H9 (cell line): ENCODE results near the gene HOXC10. TPM values are rescaled to one million over a fixed set of nuclear protein-coding genes. Genes with fewer than 3 reads are reported as not detected.
A peak's percentile ranks its signal among the peaks of the same experiment; 100 is the strongest.

Experiments used
- DNase-seq: peaks from one replicate; pipeline ENCODE4 v3.0.0-alpha.2; 2017
- H2AFZ ChIP-seq: one replicate; pipeline ENCODE4 v1.6.1; 2013; ENCODE audit warnings: mild to moderate bottlenecking, low read length, control low read depth, moderate library complexity
- H2AK5ac ChIP-seq: 2 replicates; pipeline ENCODE4 v1.6.1; 2013; ENCODE audit warnings: low read length, control low read depth, mixed read lengths; ENCODE audit not compliant: insufficient read length
- H2BK120ac ChIP-seq: one replicate; pipeline ENCODE4 v1.6.1; 2013; ENCODE audit warnings: low read depth, mild to moderate bottlenecking, low read length, control low read depth, inconsistent platforms; ENCODE audit not compliant: poor library complexity, severe bottlenecking
- H2BK12ac ChIP-seq: 2 replicates; pipeline ENCODE4 v1.6.1; 2013; ENCODE audit warnings: low read length, control low read depth, mixed read lengths, low read depth; ENCODE audit not compliant: insufficient read length
- H2BK15ac ChIP-seq: 2 replicates; pipeline ENCODE4 v1.6.1; 2013; ENCODE audit warnings: low read depth, low read length, control low read depth
- H2BK20ac ChIP-seq: one replicate; pipeline ENCODE4 v1.6.1; 2013; ENCODE audit warnings: low read depth, mild to moderate bottlenecking, low read length, control low read depth, inconsistent platforms; ENCODE audit not compliant: poor library complexity, severe bottlenecking
- H2BK5ac ChIP-seq: 2 replicates; pipeline ENCODE4 v1.6.1; 2013; ENCODE audit warnings: low read length, control low read depth, mixed read lengths; ENCODE audit not compliant: insufficient read length
- H3K14ac ChIP-seq: 2 replicates; pipeline ENCODE4 v1.6.1; 2013; ENCODE audit warnings: low read length, control low read depth; ENCODE audit not compliant: insufficient read depth
- H3K18ac ChIP-seq: 2 replicates; pipeline ENCODE4 v1.6.1; 2013; ENCODE audit warnings: low read depth, mild to moderate bottlenecking, mixed read lengths, low read length, control low read depth; ENCODE audit not compliant: insufficient read length
- H3K23ac ChIP-seq: 2 replicates; pipeline ENCODE4 v1.6.1; 2013; ENCODE audit warnings: low read length, control low read depth, mixed read lengths, low read depth; ENCODE audit not compliant: insufficient read length
- H3K23me2 ChIP-seq: 2 replicates; pipeline ENCODE4 v1.6.1; 2013; ENCODE audit warnings: low read depth, mild to moderate bottlenecking, mixed read lengths, low read length, control low read depth; ENCODE audit not compliant: insufficient read length, poor library complexity, severe bottlenecking
- H3K27ac ChIP-seq: 2 replicates; pipeline ENCODE4 v1.5.1; 2013; ENCODE audit warnings: low read length, control low read depth, mixed read lengths, low read depth; ENCODE audit not compliant: insufficient read length
- H3K27me3 ChIP-seq: 2 replicates; pipeline ENCODE4 v1.6.1; 2013; ENCODE audit warnings: low read length, control low read depth, inconsistent platforms; ENCODE audit not compliant: insufficient read depth
- H3K4ac ChIP-seq: 2 replicates; pipeline ENCODE4 v1.6.1; 2013; ENCODE audit warnings: low read depth, mild to moderate bottlenecking, control low read depth, inconsistent platforms, low read length, moderate library complexity
- H3K4me1 ChIP-seq: 2 replicates; pipeline ENCODE4 v1.6.1; 2013; ENCODE audit warnings: low read length, control low read depth, inconsistent platforms; ENCODE audit not compliant: insufficient read depth
- H3K4me2 ChIP-seq: 2 replicates; pipeline ENCODE4 v1.6.1; 2013; ENCODE audit warnings: low read length, control low read depth, mixed read lengths; ENCODE audit not compliant: insufficient read length, insufficient read depth
- H3K56ac ChIP-seq: 2 replicates; pipeline ENCODE4 v1.6.1; 2013; ENCODE audit warnings: low read depth, mild to moderate bottlenecking, mixed read lengths, low read length, control low read depth; ENCODE audit not compliant: insufficient read length
- H3K79me1 ChIP-seq: 2 replicates; pipeline ENCODE4 v1.6.1; 2013; ENCODE audit warnings: low read depth, mild to moderate bottlenecking, moderate library complexity, low read length, control low read depth, inconsistent platforms; ENCODE audit not compliant: insufficient read depth, poor library complexity, severe bottlenecking
- H3K79me2 ChIP-seq: 2 replicates; pipeline ENCODE4 v1.6.1; 2013; ENCODE audit warnings: low read length, control low read depth, inconsistent platforms; ENCODE audit not compliant: insufficient read depth
- H3K9ac ChIP-seq: 2 replicates; pipeline ENCODE4 v1.6.1; 2013; ENCODE audit warnings: low read length, control low read depth, mixed read lengths; ENCODE audit not compliant: insufficient read length; ENCODE audit errors: extremely low read depth
- H3K9me3 ChIP-seq: one replicate; pipeline ENCODE4 v1.6.1; 2013; ENCODE audit warnings: low read depth, low read length, inconsistent platforms; ENCODE audit not compliant: control insufficient read depth
- H3T11ph ChIP-seq: one replicate; pipeline ENCODE4 v1.6.1; 2013; ENCODE audit warnings: mild to moderate bottlenecking, low read length, control low read depth, inconsistent platforms
- H4K20me1 ChIP-seq: one replicate; pipeline ENCODE4 v1.6.1; 2013; ENCODE audit not compliant: control insufficient read depth, insufficient read length, insufficient read depth
- H4K5ac ChIP-seq: 2 replicates; pipeline ENCODE4 v1.6.1; 2013; ENCODE audit warnings: low read depth, mild to moderate bottlenecking, mixed read lengths, low read length, control low read depth; ENCODE audit not compliant: insufficient read length
- H4K8ac ChIP-seq: replicated peaks from 2 replicates; pipeline ENCODE4 v1.6.1; 2013; ENCODE audit warnings: low read length, control low read depth, mixed read lengths, low read depth; ENCODE audit not compliant: insufficient read length
- H4K91ac ChIP-seq: 2 replicates; pipeline ENCODE4 v1.6.1; 2013; ENCODE audit warnings: low read depth, mild to moderate bottlenecking, moderate library complexity, mixed read lengths, low read length, control low read depth; ENCODE audit not compliant: insufficient read length
- H3K27ac Mint-ChIP-seq, 3 experiments: 2 replicates in 2 of 3; 3 replicates in 1 of 3; pipeline ENCODE4 v1.8.0; 2020 to 2021; ENCODE audit warnings: mixed read lengths in 3 of 3, mild to moderate bottlenecking in 1 of 3, moderate library complexity in 1 of 3
- H3K27me3 Mint-ChIP-seq: 2 replicates; pipeline ENCODE4 v1.8.0; 2021; ENCODE audit warnings: low read depth, mild to moderate bottlenecking, moderate library complexity, mixed read lengths
- H3K36me3 Mint-ChIP-seq, 3 experiments: 2 replicates in 2 of 3; 3 replicates in 1 of 3; pipeline ENCODE4 v1.8.0; 2020 to 2021; ENCODE audit warnings: low read depth in 3 of 3, mixed read lengths in 3 of 3; ENCODE audit not compliant: insufficient read depth in 1 of 3
- H3K4me1 Mint-ChIP-seq, 2 experiments: 2 replicates each; pipeline ENCODE4 v1.8.0; 2020; ENCODE audit warnings: mixed read lengths in 2 of 2
- H3K4me3 Mint-ChIP-seq, 2 experiments: 2 replicates in 1 of 2; 3 replicates in 1 of 2; pipeline ENCODE4 v1.8.0; 2020 to 2021; ENCODE audit warnings: mild to moderate bottlenecking in 2 of 2, mixed read lengths in 2 of 2, moderate library complexity in 1 of 2
- H3K9me3 Mint-ChIP-seq, 2 experiments: 2 replicates in 1 of 2; 3 replicates in 1 of 2; pipeline ENCODE4 v1.8.0; 2020; ENCODE audit warnings: mild to moderate bottlenecking in 2 of 2, mixed read lengths in 2 of 2, moderate library complexity in 1 of 2
- WGBS: extraction: QIAGEN DNeasy Blood & Tissue Kit; methylation state at CpG from one replicate; pipeline ENCODE4 v1.1.7; 2013; ENCODE audit warnings: missing lambda C conversion rate, low lambda C conversion rate, mixed read lengths; ENCODE audit not compliant: insufficient read length; ENCODE audit errors: extremely low coverage; 5-methylcytosine and 5-hydroxymethylcytosine counted together
- total RNA-seq: library from RNA; stranded (reverse); gene quantifications from 2 replicates; pipeline ENCODE4 v1.2.1, GENCODE V29; 2021
- TF ChIP-seq, protein P1 (sequence below): fragments of 200-600 bp; sonication (generic); conservative IDR thresholded peaks from 3 replicates; pipeline ENCODE4 v1.8.0; 2021; ENCODE audit warnings: antibody characterized with exemption, mild to moderate bottlenecking

Gene HOXC10
- total RNA-seq, 1 experiment from 2014 or later = not detected

DNA sequence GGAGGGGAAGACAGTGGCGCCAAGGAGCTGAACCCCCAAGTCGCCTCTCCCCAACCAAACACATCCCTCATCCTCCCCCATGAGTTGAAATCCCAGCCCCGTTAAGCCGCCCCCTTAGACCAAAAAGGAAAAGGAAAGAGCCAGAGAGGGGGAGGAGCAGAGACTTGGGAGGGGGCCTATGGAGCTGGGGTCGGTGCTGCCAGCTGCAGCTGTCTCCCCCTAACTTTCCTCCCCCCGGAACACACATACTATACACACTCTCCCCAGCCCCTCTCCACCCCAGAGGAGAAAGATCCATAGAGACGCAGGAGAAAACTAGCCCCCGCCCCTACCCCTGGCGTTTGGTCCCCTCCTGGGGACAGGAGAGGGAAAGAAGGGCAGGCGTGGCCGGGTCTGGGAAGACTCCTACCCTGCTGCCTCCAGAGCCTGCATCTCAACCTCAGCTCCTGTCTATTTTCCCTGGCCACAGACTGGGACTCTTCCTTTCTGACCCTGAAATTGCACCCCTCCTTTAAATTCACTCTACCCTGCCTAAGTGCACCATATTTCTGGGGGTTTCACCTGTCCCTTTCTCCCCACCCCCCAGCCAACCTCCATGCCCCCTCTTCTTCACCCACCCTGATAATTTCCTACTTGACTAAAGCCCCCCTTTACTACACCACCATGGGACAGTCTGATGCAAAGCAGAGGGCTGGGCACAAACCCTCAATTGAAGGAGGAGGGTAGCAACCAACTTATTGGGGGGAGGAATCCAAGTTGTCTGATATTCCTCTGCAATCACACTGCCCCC is 13.4 kb downstream of the HOXC10 start:
- Histone ChIP-seq H3K79me2 (no peaks in the 10 kb centered on the region), H3K9me3 (no peaks in the 10 kb centered on the region), H2BK12ac (no peak overlapping the region), H3T11ph (no peak overlapping the region), H3K4me2 (no peak overlapping the region), H2BK5ac (no peak overlapping the region), H3K14ac (no peak overlapping the region), H4K5ac (no peak overlapping the region), H3K4me1 (no peaks in the 10 kb centered on the region), H3K56ac (no peak overlapping the region), H4K20me1 (no peaks in the 10 kb centered on the region), H4K8ac (no peak overlapping the region), H2BK120ac (no peak overlapping the region), H3K27me3 (peaks cover 99% of the 10 kb centered on the region), H2BK20ac (no peak overlapping the region), H3K23me2 (no peaks in the 10 kb centered on the region), H2BK15ac (no peak overlapping the region), H3K18ac (no peak overlapping the region), H3K4ac (no peak overlapping the region), H3K79me1 (no peaks in the 10 kb centered on the region), H2AFZ (no peak overlapping the region), H3K23ac (no peak overlapping the region), H4K91ac (no peak overlapping the region), H3K27ac (no peak overlapping the region), H3K9ac (no peak overlapping the region), H2AK5ac (no peak overlapping the region)
- Mint-ChIP-seq H3K27ac (no peak overlapping the region), H3K4me1 (peaks cover 7 to 31% of the 10 kb centered on the region in 2 experiments), H3K4me3 (0 out of 5 replicates have a peak overlapping the region, but pooled peaks of 1 of the 2 experiments have one; percentile 9), H3K36me3 (no peaks in the 10 kb centered on the region), H3K27me3 (peaks cover 100% of the 10 kb centered on the region), H3K9me3 (peaks cover 2 to 3% of the 10 kb centered on the region in 2 experiments; a peak in 3 of 5 replicates)
- DNase-seq = no peak
- TF ChIP-seq, protein P1, sequence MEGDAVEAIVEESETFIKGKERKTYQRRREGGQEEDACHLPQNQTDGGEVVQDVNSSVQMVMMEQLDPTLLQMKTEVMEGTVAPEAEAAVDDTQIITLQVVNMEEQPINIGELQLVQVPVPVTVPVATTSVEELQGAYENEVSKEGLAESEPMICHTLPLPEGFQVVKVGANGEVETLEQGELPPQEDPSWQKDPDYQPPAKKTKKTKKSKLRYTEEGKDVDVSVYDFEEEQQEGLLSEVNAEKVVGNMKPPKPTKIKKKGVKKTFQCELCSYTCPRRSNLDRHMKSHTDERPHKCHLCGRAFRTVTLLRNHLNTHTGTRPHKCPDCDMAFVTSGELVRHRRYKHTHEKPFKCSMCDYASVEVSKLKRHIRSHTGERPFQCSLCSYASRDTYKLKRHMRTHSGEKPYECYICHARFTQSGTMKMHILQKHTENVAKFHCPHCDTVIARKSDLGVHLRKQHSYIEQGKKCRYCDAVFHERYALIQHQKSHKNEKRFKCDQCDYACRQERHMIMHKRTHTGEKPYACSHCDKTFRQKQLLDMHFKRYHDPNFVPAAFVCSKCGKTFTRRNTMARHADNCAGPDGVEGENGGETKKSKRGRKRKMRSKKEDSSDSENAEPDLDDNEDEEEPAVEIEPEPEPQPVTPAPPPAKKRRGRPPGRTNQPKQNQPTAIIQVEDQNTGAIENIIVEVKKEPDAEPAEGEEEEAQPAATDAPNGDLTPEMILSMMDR = no peak
- WGBS = no CpG with 5 or more reads among the region's 11 CpGs
